HT1080 (cell line): ENCODE measurements around the gene LTB4R. TPM values are rescaled to one million over a fixed set of nuclear protein-coding genes. Genes with fewer than 3 reads are reported as not detected.
"Not testable (repeated sequence)": the region's sequence is repeated elsewhere in the genome, so short reads cannot be mapped to it uniquely, and the experiment has no call there.

Source experiments
- DNase-seq: peaks from one replicate; pipeline ENCODE4 v3.0.0-alpha.2; 2015; ENCODE audit warnings: low read depth
- total RNA-seq: library from RNA; depleted of rRNA; stranded (reverse); fragments of >200 nt; shearing (Covaris generic); gene quantifications from 2 replicates; pipeline ENCODE4 v1.2.3, GENCODE V29; 2014

LTB4R gene
- total RNA-seq, 1 experiment from 2014 or later: 3.8 TPM

GRCh38 chr14:24338843-24339242 lies 27.5 kb downstream of the LTB4R start:
- no peak for DNase-seq

DNA sequence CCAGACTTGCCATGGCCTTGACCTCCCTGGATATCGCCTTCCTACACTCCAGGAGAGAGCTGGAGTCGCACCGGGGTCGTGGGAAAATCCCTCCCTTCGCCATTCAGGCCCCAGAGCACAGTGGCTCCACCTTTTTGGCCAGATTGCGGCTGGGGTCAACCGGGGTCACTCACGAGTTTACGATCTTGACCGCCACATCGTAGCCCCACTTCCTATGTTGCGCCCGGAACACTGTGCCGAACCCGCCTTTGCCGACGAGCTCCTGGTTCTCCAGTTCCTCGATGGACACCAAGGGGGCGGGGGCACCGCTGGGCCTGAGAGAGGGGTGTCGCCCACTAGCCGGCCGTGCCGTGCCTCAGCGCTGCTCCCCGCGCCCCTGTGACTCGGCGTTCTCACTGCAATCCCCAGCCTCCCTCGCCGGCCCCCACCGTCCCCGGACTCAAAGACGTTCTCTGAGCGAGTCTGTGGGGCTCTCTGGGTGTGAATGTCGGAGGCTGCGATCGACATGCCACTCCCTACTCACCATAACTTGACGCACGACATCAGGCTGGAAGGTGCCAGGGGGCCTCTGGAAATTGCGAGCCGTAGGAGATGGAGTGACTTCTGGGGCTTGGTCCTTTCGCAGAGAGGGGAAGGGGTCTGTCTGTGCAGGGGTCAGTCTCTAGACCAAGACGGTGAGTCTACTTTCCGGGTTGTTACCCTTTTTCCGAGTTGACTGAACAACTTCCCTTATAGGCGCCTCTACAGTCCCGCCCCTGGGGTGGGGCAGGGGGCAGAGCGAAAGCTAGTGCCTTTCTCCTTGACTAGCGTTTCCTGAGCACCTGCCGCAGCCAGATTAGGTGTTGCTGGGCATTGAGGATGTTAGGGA lies 28.2 kb downstream of the LTB4R start, which contains the start of gene RIPK3:
Gene RIPK3 (minus strand): TSS at position 708 of the 868 bp plus-strand sequence. CDS start 165 bp downstream, at position 543.
- DNase-seq: no peak

DNA sequence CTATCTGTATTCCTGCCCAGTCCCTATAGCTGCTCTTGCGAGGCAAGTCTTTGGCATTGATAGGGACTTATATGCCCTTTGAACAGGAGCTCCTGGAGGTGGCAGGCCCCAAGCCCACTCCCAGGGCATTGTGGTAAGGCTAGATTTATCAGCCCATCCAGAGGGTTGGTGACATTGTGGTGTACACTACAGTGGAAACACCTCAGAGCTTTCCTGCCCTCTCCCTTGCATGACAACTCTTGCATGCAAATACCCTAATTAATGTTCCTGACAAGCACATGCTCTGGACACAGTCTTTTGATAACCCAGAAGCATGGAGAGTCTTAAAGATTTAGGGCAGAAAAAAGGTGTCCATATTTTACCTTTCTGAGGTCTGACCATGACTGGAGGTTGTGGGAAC lies 29.3 kb downstream of the LTB4R start:
- DNase-seq: no peak

DNA sequence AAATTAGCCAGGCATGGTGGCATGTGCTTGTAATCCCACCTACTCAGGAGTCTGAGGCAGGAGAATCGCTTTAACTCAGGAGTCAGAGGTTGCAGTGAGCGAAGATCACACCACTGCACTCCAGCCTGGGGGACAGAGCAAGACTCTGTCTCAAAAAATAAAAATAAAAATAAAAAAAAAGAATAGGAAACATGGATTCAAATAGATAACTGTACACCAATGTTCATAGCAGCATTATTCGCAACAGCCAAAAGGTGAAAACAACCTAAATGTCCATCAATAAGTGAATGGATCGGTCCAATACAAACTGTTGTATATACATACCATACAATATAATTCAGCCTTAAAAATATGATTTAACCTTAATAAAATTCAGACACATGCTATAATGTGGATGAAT lies 31.6 kb downstream of the LTB4R start:
- DNase-seq: no peak

DNA sequence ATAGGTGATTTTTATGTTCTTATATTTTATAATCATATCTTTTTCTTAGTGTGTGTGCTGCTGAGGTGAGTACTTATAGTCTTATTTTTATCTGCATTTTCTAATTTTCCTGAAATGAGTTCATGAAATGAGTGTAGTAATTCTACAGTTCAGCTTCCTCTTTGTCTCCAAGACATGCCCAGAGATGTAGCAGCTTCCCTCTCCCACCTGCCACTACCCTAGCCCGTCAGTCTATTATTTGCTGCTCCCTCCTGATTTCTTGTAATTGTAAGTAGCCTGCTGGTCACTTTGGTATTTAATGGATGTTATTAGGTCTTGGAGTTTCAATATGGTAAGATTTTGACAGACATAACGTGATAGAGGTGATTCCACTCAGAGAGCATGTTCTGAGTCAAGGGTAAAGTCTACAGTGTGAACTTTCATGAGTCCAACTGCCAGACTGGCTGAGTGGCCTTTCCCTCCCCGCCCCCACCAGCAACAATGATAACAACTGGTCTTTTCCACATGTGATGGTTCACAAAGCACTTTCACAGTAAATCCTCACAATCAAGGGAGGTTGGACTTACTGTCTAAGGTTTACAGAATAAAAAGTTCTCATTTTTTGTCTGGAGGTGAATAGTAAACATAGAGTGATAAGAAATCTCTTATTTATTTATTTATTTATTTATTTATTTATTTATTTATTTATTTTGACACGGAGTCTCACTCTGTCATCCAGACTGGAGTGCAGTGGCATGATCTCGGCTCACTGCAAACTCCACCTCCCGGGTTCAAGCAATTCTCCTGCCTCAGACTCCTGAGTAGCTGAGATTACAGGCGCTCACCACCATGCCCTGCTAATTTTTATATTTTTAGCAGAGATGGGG lies 32.7 kb downstream of the LTB4R start:
- no peak for DNase-seq

- no peak for DNase-seq
Measured at GRCh38 chr14:24347134-24347533, 35.8 kb downstream of the LTB4R start.

DNA sequence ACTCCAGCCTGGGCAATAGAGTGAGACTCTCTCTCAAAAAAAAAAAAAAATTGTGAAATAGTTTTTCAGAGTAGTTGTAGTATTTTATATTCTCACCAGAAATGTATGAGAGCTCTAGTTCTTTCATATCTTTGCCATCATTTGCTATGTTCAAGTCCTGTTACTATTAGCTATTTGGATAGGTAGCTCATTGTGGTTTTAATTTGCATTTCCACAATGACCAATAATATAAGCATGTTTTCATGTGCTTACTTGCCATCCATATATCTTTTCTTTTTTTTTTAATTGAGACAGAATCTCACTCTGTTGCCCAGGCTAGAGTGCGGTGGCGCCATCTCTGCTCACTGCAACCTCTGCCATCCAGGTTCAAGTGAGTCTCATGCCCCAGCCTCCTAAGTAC lies 36.9 kb downstream of the LTB4R start:
- DNase-seq: no peak

- DNase-seq: no peak
Measured at GRCh38 chr14:24349742-24350141, 38.4 kb downstream of the LTB4R start.

DNA sequence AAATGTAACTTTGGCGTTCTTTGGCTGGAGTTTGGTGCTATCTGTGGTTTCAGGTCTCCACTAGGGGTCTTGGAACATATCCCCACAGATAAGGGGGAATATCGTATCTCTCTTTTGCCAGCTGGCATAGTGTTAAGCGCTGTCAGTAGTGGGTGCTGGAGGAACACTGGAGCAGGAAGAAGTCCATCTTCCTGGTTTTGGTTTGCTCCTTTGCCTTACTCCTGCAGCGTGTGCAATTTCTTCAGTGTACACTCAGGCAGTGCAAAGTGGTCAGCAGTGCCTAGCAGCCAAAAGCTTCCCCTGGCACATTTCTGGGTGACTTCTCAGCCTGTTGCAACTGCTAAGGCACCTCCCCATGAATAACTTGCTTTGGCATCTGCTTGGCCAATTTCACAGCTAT lies 40.2 kb downstream of the LTB4R start:
- DNase-seq: no peak

DNA sequence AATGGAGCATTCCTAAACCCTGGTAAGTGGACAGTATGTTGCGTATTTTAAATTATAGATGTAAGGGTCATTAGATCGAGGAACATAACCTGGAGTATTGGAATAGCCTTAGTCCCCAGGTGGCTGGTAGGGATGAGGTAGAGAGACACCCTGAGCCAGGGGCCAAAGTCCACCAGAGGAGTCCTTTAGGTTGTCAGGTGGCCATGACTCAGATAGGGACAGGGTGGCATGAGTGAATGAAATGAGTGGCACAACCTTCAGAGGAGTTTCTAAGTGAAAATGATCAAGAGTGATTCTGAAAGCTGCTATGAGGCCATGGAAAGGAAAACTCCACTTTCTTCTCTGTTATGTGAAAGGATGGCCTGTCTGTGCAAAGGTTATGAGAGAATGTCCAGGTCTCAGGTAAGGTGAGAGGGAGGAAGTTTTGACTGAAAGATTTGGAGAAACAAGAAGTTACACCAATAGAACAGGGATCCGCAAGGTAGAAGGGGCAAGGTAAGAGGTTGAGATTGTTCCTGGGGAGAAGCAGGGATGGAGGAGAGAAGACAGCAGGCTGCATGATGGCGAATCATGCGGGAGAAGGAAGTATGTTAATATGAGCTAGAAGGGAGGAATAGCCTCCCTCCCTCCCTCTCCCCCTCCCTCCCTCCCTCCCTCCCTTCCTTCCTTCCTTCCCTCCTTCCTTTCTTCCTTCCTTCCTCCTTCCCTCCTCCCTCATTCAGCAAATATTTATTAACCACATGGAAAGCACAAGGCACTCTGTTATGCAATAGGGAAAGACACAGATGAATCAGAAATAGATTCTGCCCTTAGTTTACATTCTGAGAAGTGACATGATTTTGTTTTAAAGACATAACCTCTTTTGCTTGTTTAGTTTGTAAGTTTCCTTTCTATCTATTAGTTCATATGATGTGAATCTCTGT lies 42.5 kb downstream of the LTB4R start:
- DNase-seq: no peak

DNA sequence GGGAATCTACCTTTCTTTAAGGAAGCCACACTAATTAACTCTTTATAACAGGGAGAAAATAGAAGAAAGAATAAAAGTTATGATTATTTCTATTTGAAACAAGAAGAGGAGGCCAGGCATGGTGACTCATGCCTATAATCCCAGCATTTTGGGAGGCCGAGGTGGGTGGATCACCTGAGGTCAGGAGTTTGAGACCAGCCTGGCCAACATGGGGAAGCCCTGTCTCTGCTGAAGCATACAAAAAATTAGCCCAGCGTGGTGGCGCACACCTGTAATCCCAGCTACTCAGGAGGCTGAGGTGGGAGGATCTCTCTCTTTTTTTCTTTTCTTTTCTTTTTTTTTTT lies 43.2 kb downstream of the LTB4R start:
- DNase-seq: not testable (repeated sequence)

DNA sequence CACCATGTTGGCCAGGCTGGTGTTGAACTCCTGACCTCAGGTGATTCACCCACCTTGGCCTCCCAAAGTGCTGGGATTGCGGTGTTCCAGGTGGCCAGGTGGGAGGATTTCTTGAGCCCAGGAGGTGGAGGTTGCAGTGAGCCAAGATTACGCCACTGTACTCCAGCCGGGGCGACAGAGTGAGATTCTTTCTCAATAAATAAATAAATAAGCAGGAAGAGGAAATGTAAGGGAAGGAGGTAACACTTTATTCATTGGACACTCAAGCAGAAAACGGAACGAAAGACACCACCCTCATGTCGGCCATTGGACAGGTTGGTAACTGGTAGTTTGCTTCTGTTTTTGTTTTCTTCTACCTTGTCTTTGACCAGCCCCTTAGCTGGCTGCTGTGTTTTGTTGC lies 43.7 kb downstream of the LTB4R start:
- DNase-seq: no peak

- DNase-seq: no peak
Measured at GRCh38 chr14:24356208-24356607, 44.9 kb downstream of the LTB4R start.

GRCh38 chr14:24360281-24360680 lies 49.0 kb downstream of the LTB4R start:
- no peak for DNase-seq

DNA sequence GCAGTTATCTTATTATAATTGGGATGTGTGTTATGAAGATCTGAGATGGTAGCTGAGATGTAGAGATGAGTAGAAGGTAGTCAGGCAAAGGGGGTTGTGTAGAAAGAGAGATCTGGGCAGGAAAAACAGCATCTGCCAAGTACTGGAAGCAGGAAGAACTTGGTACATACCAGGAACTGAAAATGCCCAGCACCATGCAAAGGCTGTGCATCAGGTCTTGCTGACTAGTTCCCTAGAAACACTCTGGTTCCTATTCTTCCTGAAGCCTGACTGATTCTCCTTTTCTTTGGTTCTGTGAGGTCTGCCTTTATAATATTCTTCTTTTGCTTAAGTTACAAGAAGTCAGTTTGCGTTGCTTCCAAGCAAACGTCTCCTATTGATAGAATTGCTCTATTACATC lies 50.0 kb downstream of the LTB4R start:
- DNase-seq: no peak

- no peak for DNase-seq
Measured at GRCh38 chr14:24362241-24362960, 51.1 kb downstream of the LTB4R start.

DNA sequence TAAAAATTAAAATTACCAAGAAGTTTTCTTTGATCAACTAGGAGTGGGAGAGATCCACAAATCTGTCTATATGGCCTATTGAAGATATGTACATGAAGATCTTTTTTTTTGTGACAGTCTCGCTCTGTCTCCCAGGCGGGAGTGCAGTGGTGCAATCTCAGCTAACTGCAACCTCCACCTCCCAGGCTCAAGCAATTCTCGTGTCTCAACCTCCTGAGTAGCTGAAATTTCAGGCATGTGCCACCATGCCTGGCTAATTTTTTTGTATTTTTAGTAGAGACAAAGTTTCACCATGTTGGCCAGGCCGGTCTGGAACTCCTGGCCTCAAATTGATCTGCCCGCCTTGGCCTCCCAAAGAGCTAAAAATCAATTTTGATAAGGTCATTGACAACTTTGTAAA lies 52.1 kb downstream of the LTB4R start:
- DNase-seq: no peak

- no peak for DNase-seq
Measured at GRCh38 chr14:24364841-24365240, 53.5 kb downstream of the LTB4R start.

DNA sequence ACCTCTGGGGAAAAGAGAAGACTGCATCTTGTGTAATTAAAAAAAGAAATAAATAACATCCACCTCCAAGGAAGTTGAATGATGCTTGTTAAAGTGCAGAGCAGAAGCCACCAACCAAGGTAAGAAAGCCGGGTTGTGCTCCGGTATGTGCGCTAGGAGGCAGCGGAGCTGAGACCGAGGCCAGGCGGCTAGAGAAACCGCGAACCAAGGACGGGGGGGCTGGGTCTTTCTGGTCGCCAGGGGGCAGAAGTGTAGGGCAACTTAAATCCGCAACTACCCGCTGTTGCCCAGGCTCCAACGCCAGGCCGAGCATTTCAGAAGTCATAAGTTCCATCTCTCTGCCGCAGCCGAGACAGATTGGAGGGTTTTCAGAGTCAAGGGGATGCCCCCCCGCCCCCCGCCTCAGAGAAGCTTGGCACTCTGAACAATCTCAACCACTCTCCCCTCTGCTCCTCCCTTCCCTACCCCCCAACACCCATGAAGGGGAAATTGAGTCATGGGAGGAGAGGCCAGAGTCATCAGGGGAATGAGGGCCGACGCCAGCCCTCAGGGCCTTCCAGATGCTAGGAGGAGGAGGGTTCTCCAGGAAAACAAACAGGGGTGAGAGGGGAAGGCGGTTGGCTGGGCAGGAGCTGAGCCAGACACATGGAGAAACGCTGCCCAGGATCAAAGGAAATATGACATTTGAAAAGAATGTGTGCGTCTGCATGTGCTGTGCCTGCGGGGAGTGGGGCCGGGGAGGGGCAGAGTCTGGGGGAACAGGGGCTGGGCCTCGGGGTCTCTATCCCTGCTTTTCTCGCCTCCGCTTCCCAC lies 54.5 kb downstream of the LTB4R start:
- peak; percentile 79 for DNase-seq

GRCh38 chr14:24366413-24366720 lies 55.1 kb downstream of the LTB4R start:
- DNase-seq: no peak
